ENCODE data around the gene MINK1. TPM values are rescaled to one million over a fixed set of nuclear protein-coding genes. Genes with fewer than 3 reads are reported as not detected.
A peak's percentile ranks its signal among the peaks of the same experiment; 100 is the strongest.

The MINK1 gene
- 24.7 and 25.1 TPM in 2 replicates for polyA plus RNA-seq (2014; cell fraction: cytosol; rRNA removed)
- polyA plus RNA-seq (2014; cell fraction: nucleus; rRNA removed): 259 and 267 TPM in 2 replicates

DNA sequence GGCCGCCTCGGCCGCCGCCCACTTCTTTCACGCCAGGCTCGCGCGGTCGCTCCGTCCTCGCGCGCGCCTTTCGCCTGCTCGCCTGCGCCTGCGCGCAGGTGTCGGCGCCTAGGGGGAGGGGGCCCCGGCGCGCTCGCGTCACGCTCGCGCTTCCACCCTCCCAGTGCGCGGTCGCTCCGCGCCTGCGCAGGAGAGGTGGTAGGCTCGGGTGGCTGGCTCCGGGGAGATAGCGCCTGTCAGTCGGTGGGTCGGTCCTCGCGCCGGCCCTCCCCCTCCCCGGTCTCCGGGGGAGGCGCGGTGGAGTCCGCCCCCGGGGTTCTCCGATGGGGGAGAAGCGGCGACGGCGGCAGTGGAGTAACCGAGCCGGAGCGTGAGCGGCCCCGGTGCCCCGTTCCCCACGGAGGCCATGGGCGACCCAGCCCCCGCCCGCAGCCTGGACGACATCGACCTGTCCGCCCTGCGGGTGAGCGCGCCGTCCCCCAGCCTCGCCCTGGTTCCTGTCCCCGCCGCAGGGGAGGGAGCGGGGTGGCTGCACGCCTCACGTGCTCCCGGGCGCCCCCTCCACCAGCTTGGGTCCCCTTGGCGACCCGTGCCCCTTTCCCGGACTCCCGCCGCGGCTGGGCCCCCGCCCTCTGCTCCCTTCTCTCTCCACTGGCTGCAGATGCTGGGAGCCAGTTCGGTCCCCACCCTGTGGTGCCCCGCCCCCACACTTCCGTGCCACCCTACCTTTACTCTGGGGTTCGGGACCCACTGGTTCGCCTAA is at the start of gene MINK1:
MINK1 (plus strand) TSS at position 163 of the 763 bp plus-strand sequence; CDS start at position 407, 244 bp downstream.
- DNase-seq (ENCODE audit: low spot score): peak; percentile 94

DNA sequence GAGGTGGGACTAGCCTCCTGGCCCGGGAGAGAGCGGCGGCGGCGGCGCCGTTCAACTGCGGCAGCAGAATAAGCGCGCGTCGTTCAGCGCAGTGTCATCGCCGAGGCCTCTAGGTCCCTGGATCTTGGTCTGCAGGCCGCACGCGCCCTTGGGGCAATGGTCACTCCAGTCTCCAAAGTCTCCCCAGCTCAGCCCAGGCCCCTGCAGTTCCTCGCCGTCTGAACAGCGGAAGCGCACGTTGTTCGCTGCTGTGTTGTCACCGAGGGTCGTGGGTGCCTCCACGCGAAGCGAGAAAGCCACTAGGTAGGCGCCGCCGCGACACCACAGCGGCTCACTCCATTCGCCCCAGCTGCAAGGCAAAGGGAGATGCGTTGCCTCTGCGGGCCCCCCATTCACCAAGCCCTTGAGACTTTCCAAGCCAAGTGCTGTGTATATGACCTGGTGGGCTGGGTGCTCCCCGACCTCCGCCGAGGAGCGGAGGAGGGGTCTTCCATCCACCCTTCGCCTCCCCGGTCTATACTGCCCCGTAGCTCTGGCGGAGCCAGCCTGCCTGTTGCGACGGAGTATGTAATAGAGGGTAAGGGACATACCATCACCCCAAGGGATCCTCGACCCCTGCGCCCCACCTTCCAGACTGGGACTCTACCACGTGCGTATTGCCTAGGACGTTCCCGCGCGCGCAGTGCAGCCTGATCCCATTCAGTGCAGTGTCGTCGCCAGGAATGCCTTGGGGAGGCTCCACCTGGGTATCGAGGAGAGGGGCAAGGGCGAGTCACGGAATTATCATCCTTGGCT is 47.6 kb upstream of the MINK1 start:
- no peak for DNase-seq (ENCODE audit: low spot score)

DNA sequence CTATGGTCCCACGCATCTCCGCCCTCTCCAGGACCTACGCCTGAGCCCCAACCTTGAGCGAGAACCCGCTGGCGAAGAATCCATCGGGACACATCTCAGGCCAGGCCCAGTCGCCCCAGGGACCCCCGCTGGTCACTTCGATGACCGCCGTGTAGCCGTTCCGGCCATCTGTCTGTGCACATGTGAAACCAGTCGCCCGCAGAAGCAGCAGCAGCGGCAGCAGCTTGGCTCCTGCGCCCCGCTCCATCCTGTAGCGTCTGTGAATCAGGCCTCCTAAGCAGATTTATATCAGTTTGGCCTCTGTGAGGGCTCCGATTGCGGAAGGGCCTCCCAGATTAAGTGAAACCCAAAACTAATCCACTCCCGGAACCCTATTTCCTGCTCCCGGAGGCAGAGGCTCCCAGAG is 47.0 kb upstream of the MINK1 start, which contains the start of gene VMO1:
VMO1 (minus strand) TSS at position 259 of the 406 bp plus-strand sequence; CDS start at position 247, 12 bp downstream.
- DNase-seq (ENCODE audit: low spot score): no peak

DNA sequence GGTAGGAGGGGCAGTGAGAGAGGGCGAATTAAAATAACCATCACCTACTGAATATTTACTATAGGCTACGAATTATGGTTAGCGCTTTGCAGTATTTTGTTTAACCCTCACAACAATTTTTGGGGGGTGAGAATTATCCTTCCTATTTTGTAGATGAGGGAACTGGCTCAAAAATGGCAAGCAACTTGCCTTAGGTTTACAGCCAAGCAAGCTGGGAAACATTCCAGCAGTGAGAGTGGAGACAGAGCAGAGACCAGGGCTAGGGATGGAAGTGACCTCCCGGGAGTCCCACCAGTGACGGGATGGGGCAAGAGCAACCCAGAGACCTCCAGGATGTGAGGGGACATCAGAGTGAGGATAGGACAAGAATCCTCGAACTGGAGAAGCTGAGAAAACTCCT is 46.6 kb upstream of the MINK1 start:
- no peak for DNase-seq (ENCODE audit: low spot score)

DNA sequence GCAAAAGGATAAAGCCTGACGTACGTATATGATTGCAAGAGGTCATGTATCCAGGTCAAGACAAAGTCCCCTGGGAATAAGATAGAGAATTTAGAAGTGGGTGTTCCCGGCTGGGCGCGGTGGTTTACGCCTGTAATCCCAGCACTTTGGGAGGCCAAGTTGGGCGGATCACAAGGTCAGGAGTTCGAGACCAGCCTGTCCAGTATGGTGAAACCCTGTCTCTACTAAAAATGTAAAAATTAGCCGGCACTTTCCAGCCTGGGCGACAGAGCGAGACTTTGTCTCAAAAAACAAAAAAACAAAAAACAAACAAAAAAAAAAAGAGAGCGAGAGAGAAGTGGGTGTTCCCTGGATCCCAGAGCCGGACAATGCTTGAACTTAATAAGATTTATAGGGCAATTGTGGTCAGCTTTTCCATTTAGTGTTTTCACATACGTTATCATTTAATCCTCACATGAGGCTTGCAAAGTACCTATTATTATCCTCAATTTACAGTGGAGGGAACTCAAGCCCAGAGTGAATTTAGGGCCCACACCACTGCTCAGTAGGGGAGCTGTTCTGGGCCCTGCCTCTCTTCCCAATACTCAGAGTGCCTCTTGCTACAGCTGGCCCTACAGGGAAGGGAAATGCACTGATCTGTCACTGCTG is 44.9 kb upstream of the MINK1 start:
- no peak for DNase-seq (ENCODE audit: low spot score)

DNA sequence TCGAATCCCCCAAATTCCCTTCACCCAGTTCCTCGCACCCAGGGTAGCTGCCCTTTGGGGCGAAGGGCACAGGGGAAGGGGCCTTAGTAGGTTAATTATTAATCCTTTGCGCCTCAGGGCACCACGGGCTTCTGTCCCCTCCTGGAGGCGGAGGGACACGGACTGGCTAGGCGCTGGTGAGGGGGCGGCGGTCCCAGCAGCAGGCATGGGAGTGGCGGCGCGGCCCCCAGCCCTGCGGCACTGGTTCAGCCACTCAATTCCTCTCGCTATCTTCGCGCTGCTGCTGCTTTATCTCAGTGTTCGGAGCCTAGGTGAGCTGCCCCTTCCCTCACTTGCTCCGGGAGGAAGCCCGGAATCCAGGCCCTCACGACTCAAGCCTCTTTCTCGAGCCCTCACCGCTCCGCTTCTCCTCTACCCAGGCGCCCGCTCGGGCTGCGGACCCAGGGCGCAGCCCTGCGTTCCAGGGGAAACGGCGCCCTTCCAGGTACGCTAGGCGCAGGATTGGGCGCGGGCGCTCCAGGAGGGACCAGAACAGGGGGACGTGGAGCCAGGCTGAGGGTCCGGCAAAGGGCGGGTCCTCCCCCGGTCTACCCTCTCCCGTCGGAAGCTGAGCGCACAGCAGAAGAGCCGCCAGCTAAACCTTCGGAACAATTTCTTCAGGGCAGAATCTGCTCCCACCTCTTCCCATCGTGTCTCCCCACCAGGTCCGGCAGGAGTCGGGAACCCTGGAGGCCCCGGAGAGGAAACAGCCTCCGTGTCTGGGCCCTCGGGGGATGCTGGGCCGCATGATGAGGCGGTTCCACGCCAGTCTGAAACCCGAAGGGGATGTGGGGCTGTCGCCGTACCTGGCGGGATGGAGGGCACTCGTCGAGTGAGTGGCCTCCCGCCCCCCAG is 44.1 kb upstream of the MINK1 start, which contains the start of gene GLTPD2:
GLTPD2 (plus strand) TSS at position 158 of the 894 bp plus-strand sequence; CDS start at position 206, 48 bp downstream.
- peak; percentile 28 for DNase-seq (ENCODE audit: low spot score)

DNA sequence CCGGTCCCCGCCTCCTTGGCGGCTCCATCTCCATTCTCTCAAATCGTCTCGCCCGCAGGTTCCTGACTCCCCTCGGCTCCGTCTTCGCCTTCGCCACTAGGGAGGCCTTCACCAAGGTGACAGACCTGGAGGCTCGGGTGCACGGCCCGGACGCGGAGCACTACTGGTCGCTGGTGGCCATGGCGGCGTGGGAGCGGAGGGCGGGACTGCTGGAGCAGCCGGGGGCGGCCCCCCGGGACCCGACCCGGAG is 43.5 kb upstream of the MINK1 start:
- no peak for DNase-seq (ENCODE audit: low spot score)

DNA sequence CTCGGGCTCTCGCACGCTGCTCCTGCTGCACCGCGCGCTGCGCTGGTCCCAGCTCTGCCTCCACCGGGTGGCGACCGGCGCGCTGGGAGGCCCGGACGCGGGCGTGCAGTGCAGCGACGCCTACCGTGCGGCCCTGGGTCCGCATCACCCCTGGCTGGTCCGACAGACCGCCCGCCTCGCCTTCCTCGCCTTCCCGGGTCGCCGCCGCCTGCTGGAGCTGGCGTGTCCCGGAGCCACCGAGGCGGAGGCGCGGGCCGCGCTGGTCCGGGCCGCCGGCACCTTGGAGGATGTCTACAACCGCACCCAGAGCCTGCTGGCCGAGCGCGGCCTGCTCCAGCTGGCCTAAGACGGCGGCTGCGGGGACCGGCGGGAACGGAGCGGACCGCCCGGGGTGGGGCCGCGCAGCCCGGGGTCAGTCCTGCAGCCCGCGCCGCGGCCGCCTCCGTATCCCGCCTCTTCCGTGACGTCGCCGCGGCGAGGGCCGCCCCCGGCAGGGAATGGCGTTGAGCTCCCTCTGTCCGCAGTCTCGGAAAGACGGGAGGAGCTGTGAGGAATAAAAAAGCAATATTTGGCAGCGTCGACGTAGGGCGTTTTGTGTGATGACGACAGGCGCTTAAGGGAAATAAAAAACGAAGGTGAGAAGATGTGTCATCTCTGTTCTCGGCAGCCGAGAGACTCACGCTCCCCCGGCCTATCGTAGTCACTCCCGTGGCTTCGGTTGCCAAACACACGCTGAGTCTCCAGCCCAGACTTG is 43.0 kb upstream of the MINK1 start:
- DNase-seq (ENCODE audit: low spot score): peak; percentile 88

DNA sequence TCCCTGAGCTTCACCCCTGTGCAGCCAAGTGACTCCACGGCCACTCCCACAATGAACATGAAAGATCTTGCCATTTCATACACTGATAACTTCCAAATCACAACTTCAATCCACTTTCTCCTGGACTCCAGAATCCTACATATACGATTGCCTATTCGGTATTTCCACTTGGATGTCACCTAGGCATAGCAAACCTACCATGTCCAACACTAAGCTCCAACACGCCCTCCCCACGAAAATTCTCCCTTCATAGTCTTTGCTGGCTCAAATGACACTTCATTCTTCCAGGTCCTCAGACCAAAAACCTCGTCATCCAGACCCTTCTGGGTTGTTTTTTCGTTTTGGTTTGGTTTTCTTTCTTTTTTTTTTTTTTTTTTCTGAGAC is 42.4 kb upstream of the MINK1 start:
- DNase-seq (ENCODE audit: low spot score): no peak

DNA sequence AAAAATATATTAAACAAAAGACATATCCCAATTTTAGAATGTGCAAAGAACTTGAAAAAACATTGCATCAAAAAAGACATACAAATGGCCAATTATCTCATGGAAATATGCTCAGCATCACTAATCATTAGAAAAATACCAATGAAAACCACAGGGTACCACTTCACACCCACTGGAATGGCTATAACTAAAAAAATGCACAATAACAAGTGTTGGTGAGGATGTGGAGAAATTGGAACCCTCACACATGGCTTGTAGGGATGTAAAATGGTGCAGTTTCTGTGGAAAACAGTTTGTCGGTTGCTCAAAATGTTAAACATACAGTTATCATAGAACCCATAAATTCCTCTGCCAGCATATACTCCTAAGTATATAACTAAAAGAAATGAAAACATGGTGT is 38.0 kb upstream of the MINK1 start:
- DNase-seq (ENCODE audit: low spot score): no peak

DNA sequence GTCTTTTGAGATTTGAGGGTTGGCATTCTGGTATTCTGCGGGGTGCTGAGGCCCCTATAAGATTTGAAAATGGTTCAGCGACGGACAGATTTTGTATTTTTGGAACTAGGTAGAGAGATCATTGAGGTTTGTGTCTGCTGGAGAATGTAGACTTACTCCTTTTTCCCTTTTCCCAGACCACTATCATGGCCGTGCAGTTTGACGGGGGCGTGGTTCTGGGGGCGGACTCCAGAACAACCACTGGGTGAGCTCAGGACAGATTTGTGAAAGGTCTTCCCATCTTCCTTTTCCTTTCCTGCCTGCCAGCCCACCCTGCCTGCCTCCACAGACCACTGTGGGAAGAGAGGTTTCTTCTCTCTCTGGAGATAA is 36.6 kb upstream of the MINK1 start:
- peak; percentile 33 for DNase-seq (ENCODE audit: low spot score)

DNA sequence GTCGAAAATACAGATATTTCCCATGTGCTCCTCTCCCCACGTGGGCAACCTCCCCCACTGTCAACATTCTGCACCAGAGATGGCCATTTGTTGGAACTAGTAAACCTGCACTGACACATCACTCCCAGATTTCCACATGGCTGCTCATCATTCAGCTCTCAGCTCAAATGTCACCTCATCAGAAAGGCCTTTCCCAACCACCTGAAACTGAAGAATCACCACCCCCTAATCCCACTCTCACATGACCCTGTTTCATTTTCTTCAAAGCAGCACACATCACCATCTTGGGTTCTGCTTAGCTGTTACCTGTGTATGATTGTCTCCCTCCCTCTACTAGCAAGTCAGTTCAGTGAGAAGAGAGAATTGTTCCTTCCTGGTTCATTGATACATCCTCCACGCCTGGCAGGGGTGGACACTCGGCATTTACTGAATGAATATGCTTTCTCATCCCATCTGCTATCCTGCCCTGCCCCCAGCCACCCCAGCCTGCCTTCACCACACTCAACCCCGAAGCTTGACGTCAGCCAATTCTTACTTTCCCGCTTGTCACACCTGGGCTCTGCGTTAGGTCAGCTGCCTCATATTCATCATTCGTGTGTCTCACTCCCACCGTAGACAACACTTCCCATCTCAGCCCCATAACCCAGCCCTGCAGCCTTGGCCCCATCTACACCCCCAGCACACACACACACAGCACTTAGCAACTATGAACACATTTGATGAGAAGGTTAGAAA is 32.5 kb upstream of the MINK1 start:
- no peak for DNase-seq (ENCODE audit: low spot score)

DNA sequence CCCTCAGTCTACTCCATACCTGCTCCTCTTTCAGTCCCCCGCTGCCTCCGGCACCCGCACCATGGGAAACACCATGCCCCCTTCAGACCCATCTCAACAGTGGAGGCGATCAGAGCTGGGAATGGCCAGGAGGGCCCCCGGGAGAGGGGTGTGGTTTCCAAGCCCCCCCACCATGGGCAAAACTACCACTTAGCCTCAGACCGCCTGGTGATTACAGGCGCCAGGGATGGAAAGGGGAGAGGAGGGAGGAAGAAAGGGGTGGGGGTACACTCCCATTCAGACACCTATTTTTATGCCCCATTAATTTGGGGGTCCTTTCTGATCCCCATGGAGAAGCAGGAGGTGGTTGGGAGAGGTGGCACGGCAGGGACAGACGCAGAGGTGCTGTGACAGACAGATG is 30.9 kb upstream of the MINK1 start, which contains the start of gene C17orf114:
C17orf114 (minus strand) TSS at position 101 of the 400 bp plus-strand sequence.
- DNase-seq (ENCODE audit: low spot score): no peak

DNA sequence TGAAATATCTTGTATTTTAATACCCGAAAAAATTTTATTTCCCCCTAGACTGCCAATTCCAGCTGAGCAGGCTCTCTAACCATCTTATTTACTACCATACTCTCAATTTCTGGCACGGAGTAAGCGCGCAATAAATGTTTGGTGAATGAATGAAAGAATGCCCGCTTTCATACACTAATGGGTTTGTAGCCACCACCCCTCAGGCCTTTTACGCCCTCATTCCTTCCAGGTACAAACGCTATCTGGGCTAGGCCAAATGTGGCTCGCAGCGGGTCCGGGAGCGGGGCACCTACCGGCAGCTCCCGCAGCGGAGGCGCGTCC is 26.7 kb upstream of the MINK1 start:
- no peak for DNase-seq (ENCODE audit: low spot score)

DNA sequence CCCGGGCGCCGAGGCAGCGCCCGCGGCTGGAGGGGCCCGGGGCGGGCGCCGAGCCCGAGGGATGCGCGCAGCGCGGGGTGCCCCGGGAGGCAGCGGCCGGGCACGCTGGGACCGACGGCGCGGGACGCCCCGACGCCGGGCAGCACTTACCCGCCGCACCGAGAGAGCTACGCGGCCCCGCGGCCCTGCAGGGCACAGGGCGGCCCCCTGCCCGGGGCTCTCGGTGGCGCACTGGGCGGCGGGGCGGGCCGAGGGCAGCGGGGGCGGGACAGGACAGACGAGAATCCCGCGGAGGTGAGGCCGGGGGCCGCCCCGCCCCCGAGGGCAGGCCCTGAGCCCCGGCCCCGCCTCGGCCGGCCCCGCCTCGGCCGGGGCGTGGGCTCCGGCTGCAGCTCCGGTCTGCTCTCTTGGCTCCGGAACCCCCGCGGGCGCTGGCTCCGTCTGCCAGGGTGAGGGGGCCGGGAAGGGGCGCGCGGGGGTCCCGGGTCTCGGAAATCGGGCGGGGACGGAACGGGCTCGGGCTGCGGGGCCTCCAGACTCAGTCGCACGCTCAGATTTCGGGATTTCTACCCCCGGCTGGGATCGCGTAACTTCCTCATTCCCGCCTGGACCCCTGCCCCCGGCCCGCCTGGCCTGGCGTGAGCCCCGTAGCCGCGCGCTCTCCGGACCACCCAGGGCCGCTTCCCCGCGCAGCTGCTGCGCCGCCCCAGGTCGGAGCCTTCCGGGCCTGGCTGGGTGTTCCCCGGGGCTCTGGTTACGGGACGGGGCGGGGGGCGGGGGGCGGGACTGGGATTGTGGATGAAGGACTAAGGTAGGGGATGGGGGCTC is 26.1 kb upstream of the MINK1 start, which contains the start of gene PLD2:
PLD2 (plus strand) TSS at position 376 of the 828 bp plus-strand sequence. CDS start 621 bp downstream, outside the sequence.
- DNase-seq (ENCODE audit: low spot score): peak; percentile 84

DNA sequence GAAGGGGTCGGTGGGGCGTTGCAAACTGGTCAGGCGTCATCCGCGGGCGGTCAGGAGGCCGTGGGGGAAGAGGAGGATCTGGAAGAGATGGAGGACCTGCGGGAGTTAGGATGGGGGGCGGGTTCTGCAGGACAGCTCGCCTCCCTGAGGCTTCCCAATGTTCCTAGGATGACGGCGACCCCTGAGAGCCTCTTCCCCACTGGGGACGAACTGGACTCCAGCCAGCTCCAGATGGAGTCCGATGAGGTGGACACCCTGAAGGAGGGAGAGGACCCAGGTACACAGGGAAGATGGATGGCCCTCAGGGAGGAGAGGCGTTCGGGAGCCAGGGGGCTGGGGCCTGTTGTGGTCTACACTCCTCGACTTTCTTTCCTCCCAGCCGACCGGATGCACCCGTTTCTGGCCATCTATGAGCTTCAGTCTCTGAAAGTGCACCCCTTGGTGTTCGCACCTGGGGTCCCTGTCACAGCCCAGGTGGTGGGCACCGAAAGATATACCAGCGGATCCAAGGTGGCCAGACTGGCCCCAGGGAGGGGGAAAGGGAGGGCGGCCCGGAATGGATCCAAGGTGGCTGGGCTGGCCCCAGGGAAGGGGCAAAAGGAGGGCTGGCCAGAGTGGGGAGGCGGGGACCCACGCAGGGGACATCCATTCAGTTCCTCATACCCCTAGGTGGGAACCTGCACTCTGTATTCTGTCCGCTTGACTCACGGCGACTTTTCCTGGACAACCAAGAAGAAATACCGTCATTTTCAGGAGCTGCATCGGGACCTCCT is 25.3 kb upstream of the MINK1 start:
- DNase-seq (ENCODE audit: low spot score): no peak

DNA sequence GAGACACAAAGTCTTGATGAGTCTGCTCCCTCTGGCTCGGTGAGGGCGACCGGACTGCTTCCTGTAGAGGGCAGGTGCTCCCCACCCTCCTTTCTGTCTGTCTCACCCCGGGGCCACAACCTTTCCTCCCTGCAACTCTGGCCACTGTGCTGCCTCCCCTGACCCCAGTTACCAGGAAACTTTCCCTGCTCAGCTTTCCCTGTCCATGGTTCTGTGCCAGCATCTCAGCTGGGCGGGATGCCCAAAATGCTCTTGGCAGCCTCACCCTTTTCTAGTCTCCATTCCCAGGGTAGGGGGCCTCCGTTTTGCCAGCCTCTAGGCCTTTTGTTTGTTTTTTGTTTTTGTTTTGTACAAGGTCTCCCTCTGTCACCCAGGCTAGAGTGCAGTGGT is 24.8 kb upstream of the MINK1 start:
- DNase-seq (ENCODE audit: low spot score): no peak

DNA sequence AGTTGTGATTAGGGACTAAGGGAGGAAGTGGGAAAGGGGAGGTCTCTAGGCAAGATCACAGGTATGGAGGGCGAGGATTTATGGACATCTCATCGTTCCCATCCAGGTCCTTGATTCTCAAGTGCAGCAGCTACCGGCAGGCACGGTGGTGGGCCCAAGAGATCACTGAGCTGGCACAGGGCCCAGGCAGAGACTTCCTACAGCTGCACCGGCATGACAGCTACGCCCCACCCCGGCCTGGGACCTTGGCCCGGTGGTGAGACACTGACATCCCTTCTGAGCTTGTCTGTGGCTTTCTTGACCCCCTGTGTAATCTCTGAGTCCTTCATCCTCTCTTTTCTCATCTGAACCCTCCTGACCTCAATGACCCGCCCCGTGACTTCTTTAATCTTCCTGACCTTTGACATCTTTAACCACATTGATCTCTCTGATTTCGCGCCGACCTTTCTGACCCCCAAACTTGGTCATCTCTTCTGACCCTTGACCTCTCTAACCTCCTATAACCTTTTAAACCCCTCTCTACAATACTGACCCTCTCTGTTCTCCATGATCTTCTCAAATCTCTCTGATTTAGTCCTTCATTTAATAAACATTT is 22.3 kb upstream of the MINK1 start:
- no peak for DNase-seq (ENCODE audit: low spot score)
